ENCODE results near the gene LPCAT2. TPM values are rescaled to one million over a fixed set of nuclear protein-coding genes. Genes with fewer than 3 reads are reported as not detected.

LPCAT2 gene
- polyA plus RNA-seq, 1 donor: 6.1 TPM

- Histone ChIP-seq H3K4me3 (ENCODE audit: low read length) (no peak overlapping the region), H3K27ac (ENCODE audit: low read length) (no peak overlapping the region), H3K9me3 (ENCODE audit: control insufficient read depth, low read depth, low read length) (no peaks in the 10 kb centered on the region), H3K27me3 (ENCODE audit: control insufficient read depth, insufficient read depth, low read length) (no peaks in the 10 kb centered on the region), H3K36me3 (ENCODE audit: control insufficient read depth, insufficient read depth, low read length) (no peaks in the 10 kb centered on the region), H3K4me1 (ENCODE audit: control insufficient read depth, insufficient read depth, low read length) (no peaks in the 10 kb centered on the region)
- WGBS (ENCODE audit: insufficient coverage, low lambda C conversion rate): no CpG with 5 or more reads among the region's 3 CpGs
- no peak for DNase-seq
Measured at GRCh38 chr16:55625843-55626242, 117.0 kb downstream of the LPCAT2 start.

- Histone ChIP-seq H3K4me1 (ENCODE audit: control insufficient read depth, insufficient read depth, low read length) (no peaks in the 10 kb centered on the region), H3K4me3 (ENCODE audit: low read length) (no peak overlapping the region), H3K27me3 (ENCODE audit: control insufficient read depth, insufficient read depth, low read length) (no peaks in the 10 kb centered on the region), H3K36me3 (ENCODE audit: control insufficient read depth, insufficient read depth, low read length) (no peaks in the 10 kb centered on the region), H3K27ac (ENCODE audit: low read length) (no peak overlapping the region), H3K9me3 (ENCODE audit: control insufficient read depth, low read depth, low read length) (no peaks in the 10 kb centered on the region)
- WGBS (ENCODE audit: insufficient coverage, low lambda C conversion rate): 73% methylated on average over 2 of the region's 6 CpGs
- DNase-seq: no peak
Measured at GRCh38 chr16:55628306-55628968, 119.6 kb downstream of the LPCAT2 start.

- no peak overlapping the region for H3K27ac ChIP-seq (ENCODE audit: low read length)
- H3K36me3 ChIP-seq (ENCODE audit: control insufficient read depth, insufficient read depth, low read length): no peaks in the 10 kb centered on the region
- no peak for DNase-seq
- no peak overlapping the region for H3K4me3 ChIP-seq (ENCODE audit: low read length)
- H3K9me3 ChIP-seq (ENCODE audit: control insufficient read depth, low read depth, low read length): no peaks in the 10 kb centered on the region
- no peaks in the 10 kb centered on the region for H3K27me3 ChIP-seq (ENCODE audit: control insufficient read depth, insufficient read depth, low read length)
- no peaks in the 10 kb centered on the region for H3K4me1 ChIP-seq (ENCODE audit: control insufficient read depth, insufficient read depth, low read length)
Measured at GRCh38 chr16:55630774-55631173, 121.9 kb downstream of the LPCAT2 start.

GRCh38 chr16:55632259-55632658 is 123.4 kb downstream of the LPCAT2 start:
- DNase-seq: no peak
- no peaks in the 10 kb centered on the region for H3K4me1 ChIP-seq (ENCODE audit: control insufficient read depth, insufficient read depth, low read length)
- H3K27ac ChIP-seq (ENCODE audit: low read length): no peak overlapping the region
- no peaks in the 10 kb centered on the region for H3K27me3 ChIP-seq (ENCODE audit: control insufficient read depth, insufficient read depth, low read length)
- no peak overlapping the region for H3K4me3 ChIP-seq (ENCODE audit: low read length)
- H3K36me3 ChIP-seq (ENCODE audit: control insufficient read depth, insufficient read depth, low read length): no peaks in the 10 kb centered on the region
- no peaks in the 10 kb centered on the region for H3K9me3 ChIP-seq (ENCODE audit: control insufficient read depth, low read depth, low read length)

GRCh38 chr16:55634193-55634592 is 125.3 kb downstream of the LPCAT2 start:
- H3K27ac ChIP-seq (ENCODE audit: low read length): no peak overlapping the region
- no peaks in the 10 kb centered on the region for H3K27me3 ChIP-seq (ENCODE audit: control insufficient read depth, insufficient read depth, low read length)
- H3K4me3 ChIP-seq (ENCODE audit: low read length): no peak overlapping the region
- H3K4me1 ChIP-seq (ENCODE audit: control insufficient read depth, insufficient read depth, low read length): no peaks in the 10 kb centered on the region
- DNase-seq: no peak
- no peaks in the 10 kb centered on the region for H3K9me3 ChIP-seq (ENCODE audit: control insufficient read depth, low read depth, low read length)
- no peaks in the 10 kb centered on the region for H3K36me3 ChIP-seq (ENCODE audit: control insufficient read depth, insufficient read depth, low read length)

Other genes starting within 250 kb of the LPCAT2 start
- not detected for gene IRX6, start 184.9 kb upstream of the LPCAT2 start, polyA plus RNA-seq
- gene MMP2, start 29.9 kb upstream of the LPCAT2 start, polyA plus RNA-seq: 87.5 TPM
- 0.09 TPM for gene CAPNS2, start 57.6 kb downstream of the LPCAT2 start, polyA plus RNA-seq
- 0.12 TPM for gene SLC6A2, start 146.9 kb downstream of the LPCAT2 start, polyA plus RNA-seq

All from large intestine (tissue), 3 donors.